GM23248 (cell line): ENCODE measurements around the gene SIGLEC11.

Source experiments
- EZH2 ChIP-seq: fragments of 200-600 bp; sonication (generic); IDR thresholded peaks from 2 replicates; pipeline ENCODE4 v1.6.1; 2018; ENCODE audit warnings: antibody characterized with exemption, mild to moderate bottlenecking; ENCODE audit not compliant: insufficient read depth, poor library complexity, severe bottlenecking
- EZH2phosphoT487 ChIP-seq: fragments of 200-600 bp; sonication (generic); IDR thresholded peaks from 2 replicates; pipeline ENCODE4 v1.6.1; 2018; ENCODE audit warnings: antibody characterized with exemption, moderate library complexity, mild to moderate bottlenecking, low read depth; ENCODE audit not compliant: insufficient read depth

DNA sequence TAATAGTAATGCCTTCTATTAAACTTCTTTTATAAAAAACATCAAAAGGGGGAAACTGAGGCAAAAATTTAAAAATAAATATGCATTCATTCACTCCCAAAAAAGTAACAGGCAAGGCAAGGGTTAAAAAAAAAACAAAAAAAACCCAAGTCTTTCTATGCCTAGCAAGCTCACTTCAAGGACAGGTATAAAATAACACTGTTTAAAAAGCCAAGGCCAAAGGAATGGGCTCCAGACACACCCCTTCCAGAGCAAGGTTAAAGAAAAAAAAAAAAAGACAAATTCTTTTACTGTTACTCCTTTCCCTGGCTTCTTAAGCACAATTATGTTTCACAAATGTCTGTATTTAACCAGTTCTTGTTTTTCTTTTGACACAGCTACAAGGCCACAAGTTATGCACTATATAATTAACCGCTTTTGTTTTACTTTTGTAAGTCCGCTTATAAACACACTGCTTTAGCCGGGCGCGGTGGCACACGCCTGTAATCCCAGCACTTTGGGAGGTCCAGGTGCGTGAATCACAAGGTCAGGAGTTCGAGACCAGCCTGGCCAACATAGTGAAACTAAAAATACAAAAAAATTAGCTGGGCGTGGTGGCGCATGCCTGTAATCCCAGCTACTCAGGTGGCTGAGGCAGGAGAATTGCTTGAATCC, 3.6 kb downstream of the SIGLEC11 start:
- TF ChIP-seq EZH2 = no peak
- no peak for TF ChIP-seq EZH2phosphoT487
